GM18873 (cell line): ENCODE measurements around the gene SIGLEC9.

Experiments used
- ATAC-seq: cut with Tn5 transposase; IDR thresholded peaks from one replicate; pipeline ENCODE4 v1.9.1; 2021; ENCODE audit warnings: mild to moderate bottlenecking, moderate library complexity, moderate number of reproducible peaks; ENCODE audit not compliant: unreplicated experiment, low FRiP score

SIGLEC9 gene

DNA sequence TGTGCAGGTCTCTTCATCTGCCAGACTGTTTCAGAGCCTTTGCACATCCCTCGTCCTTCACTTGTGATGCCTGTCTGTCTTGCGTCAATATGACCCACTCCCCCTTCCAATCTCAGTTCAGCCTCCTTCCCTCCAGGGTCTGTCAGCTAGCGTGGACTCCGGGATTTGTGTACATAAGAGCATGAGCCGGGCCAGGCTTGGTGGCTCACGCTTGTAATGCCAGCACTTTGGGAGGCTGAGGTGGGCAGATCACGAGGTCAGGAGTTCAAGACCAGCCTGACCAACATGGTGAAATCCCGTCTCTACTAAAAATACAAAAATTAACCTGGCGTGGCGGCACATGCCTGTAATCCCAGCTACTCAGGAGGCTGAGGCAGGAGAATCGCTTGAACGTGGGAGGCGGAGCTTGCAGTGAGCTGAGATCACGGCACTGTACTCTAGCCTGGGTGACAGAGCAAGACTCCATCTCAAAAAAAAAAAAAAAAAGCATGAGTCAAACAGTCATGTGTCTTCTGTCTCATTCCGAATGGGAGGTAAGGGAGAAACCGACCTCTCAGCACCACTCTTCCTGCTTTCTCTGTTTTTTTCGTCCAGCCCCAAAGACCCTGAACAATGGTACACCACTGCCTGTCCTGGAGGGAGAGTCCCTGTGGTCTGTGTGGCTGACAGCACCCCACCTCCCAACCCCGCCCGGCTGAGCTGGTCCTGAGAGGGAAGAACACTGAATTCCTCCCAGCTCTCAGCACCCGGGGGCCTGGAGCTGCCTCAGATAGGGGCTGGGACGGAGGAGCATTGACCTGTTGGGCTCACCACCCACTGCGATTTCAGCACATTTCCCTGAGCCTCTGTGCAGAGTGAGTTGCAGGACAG is 2.4 kb upstream of the SIGLEC9 start:
- no peak for ATAC-seq

DNA sequence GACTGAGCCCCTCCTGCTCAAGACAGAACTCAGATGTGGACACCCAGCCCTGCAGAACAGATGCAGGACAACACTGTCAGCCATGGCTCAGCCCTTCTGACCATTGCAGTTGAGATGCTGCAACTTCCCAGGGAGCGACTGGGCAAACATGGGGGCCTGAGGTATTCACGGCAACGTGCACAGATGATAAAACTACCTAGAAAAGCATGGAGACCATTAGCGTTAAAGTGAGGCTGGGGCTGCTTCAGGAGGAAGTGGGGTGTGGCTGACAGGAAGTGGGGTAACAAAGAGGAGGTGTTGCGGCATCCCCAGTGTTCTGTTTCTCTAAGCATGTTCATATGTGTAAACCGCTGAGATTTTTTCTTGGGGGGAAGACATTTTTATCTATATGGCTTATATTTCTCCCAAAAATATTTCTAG is 1.3 kb upstream of the SIGLEC9 start:
- ATAC-seq: no peak

- no peak for ATAC-seq
These were observed 904 bp upstream of the SIGLEC9 start for GRCh38 chr19:51123802-51124201.

- ATAC-seq: no peak
These were observed 490 bp upstream of the SIGLEC9 start for GRCh38 chr19:51124216-51124615.

- ATAC-seq: no peak
These were observed 842 bp downstream of the SIGLEC9 start for GRCh38 chr19:51125421-51126075.

GRCh38 chr19:51127032-51127431 is 2.3 kb downstream of the SIGLEC9 start:
- ATAC-seq: no peak

DNA sequence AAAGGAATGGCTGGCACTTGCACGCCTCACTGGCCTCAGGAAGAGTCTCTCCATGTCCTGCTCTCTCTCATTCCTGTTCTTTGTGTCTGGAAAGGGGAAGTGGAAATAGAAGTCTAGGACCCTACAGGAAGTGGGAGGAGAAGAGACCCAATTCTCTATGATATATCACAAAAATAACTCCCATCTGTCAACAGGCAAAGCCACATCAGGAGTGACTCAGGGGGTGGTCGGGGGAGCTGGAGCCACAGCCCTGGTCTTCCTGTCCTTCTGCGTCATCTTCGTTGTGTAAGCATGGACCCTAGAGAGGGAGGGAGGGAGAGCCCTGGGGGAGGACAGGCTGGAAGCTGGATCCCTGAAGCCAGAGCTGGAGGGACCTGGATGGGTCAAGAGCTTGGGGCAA is 3.0 kb downstream of the SIGLEC9 start:
- no peak for ATAC-seq

DNA sequence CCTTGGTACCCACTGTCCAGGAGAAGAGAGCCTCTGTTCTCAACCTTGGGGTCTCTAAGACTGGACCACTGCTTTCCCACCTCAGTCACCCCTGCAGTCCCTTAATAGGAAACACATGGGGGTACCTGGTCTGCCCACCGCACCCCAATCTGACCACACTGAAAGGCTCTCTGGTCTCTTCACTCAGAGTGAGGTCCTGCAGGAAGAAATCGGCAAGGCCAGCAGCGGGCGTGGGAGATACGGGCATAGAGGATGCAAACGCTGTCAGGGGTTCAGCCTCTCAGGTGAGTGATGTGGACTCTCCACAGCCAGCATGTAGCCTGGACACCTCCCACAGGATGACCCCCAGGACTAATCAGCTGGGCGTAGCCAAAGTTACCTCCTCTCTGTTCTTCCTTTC is 3.5 kb downstream of the SIGLEC9 start:
- no peak for ATAC-seq

GRCh38 chr19:51129716-51130115 is 5.0 kb downstream of the SIGLEC9 start:
- no peak for ATAC-seq

DNA sequence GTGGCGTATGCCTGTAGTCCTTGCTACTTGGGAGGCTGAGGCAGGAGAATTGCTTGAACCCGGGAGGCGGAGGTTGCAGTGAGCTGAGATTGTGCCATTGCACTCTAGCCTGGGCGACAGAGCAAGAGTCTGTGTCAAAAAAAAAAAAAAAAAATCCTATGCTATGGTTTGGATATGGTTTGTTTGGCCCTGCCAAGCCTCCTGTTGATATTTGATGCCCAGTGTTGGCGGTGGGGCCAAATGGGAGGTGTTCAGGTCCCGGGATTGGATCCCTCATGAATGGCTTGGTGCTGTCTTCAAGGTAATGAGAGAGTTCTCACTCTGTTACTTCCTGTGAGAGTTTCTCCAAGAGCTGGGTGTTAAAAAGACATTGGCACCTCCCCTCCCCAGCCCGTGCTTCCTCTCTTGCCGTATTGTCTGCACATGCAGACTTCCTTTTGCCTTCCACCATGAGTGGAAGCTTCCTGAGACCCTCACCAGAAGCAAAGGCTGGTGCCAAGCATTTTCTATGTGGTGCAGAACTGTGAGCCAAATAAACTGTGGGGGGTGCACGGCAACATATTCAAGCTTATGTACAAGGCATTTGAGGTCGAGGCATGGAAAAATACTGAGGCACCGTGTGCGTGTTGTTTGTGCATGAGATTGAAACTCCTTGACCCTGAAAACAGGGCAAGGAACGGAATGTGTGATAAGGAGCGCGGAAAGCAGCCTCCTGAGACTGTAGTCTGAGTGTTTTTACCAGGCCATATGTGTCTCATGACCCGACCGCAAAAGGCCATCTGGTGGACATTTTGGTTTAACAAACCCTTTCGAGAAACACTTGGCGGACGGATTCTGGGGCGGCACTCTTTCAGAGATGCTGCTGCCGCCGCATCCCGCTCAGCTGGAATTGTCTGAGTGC is 7.3 kb downstream of the SIGLEC9 start:
- no peak for ATAC-seq

DNA sequence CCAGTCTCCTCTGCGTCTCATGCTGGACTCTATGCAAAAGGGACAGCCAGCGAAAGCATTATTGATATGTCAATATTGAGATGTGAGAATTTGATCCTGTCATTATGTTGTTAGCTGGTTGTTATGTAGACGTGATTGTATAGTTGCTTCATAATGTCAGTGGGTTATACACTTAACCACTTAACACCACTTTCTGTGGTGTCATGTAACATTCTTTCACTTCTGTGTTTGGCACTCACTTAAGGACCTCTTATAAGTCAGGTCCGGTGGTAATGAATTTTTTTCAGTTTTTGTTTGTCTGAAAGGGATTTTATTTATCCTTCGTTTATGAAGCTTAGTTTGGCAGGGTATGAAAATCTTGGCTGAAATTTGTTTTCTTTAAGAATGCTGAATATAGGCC is 10.3 kb downstream of the SIGLEC9 start:
- no peak for ATAC-seq

GRCh38 chr19:51135986-51136762 is 11.5 kb downstream of the SIGLEC9 start:
- ATAC-seq: no peak

DNA sequence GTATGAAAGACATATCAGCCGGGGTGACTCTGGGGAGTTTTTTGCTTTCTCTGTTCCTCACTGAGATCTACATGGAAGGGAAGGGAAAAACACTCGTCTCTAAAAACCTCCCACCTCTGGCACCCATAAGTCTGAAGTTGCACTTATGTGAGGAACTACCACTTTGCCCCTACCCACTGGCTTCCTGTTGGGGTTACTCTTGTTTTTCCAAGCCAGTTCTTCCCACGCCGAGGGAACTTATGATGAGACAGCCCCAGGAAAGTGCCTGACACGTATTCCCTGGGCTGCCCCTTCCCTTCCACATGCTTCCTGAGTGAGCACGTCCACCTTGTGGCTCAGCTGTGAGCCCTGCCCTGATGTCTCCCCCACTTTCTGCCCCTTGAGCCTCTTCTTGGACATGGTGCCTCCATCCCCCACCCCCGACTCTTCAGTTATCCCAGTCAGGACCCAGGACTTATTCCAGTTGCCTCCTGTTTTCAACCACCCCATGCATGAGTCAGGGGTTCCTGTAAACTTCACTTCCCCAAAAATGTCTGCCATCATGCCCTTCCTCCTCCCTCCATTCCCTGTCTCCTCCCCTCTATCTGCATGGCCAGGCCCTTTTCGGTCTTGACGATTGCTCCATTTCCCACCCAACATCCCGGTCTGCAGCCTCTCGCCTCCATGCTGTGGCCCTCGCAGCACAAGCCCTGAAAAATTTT is 12.3 kb downstream of the SIGLEC9 start:
- ATAC-seq: no peak

GRCh38 chr19:51137792-51138425 is 13.2 kb downstream of the SIGLEC9 start:
- ATAC-seq: no peak

- ATAC-seq: no peak
These were observed 13.9 kb downstream of the SIGLEC9 start for GRCh38 chr19:51138549-51138979.

DNA sequence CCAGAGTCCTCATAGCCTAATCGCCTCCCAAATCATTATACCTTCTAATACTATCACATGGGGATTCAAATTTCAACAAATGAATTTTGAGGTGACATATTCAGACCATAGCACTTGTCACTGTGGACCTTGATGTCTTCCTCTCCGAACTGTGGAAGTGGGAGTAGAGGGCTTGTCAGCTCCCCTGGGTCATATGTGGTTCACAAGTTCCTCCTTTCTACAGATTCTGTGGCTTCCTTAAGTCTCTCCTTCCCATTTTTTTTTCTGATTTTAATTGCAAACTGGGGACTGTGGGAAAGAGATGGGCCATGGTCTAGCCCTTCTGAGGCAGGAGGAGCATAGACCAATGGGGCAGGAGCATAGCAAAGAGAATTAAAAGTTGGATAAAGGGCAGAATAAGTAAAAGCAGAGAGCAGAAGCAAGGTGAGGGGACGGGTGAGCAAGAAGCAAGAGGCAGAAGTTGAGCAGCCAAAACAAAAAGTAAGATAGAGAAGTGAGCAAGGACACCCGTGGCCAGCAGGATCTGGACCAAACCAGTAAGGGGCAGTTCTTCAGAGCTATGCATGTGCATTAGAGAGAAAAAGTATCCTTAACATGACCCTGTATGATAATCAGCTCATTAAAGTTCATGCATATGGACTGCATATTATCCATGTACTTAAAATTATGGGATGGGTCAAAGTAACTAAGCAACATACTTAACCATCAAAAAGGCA is 14.8 kb downstream of the SIGLEC9 start:
- ATAC-seq: no peak

DNA sequence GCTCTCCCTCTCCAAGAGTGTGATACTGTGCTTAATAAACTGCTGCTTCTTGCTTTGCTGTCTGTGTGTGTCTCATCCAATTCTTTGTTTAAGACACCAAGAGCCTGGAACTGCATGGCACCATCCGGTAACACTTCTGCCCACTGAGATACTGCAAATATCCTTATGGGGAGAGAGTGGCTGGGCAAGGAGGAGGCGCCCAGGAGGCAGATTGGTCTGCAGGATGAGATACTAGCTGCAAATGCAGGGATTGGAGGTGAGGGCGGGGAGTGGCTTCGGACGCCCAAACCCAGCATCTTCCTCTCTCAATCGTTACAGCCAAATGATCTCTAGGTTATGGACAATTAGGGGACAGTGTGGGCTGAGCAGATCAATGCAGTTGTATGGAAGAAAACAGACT is 15.7 kb downstream of the SIGLEC9 start:
- no peak for ATAC-seq

- no peak for ATAC-seq
These were observed 16.5 kb downstream of the SIGLEC9 start for GRCh38 chr19:51141181-51141580.
